Adipose tissue (tissue), 3 donors: ENCODE data around the gene PSD4. TPM values are rescaled to one million over a fixed set of nuclear protein-coding genes. Genes with fewer than 3 reads are reported as not detected.

Experiments
- H3K27ac ChIP-seq: one replicate; pipeline ENCODE4 v1.5.1; 2013; ENCODE audit warnings: low read depth, low read length
- WGBS, 3 donors: extraction: QIAGEN DNeasy Blood & Tissue Kit; methylation state at CpG; one replicate each; pipeline ENCODE4 v1.1.7; 2013; 5-methylcytosine and 5-hydroxymethylcytosine counted together
- polyA plus RNA-seq, 3 donors: library from polyadenylated mRNA; stranded (reverse); fragments of 200-250 nt; gene quantifications; one replicate each; pipeline ENCODE4 v1.2.3, GENCODE V29; 2013
- donor health status: healthy with polysubstance abuse.
- donor health status: Bipolar disorder and iron deficiency.
- donor health status: healthy.

PSD4 gene
- polyA plus RNA-seq, 3 donors: 1.2 to 11.2 (median 5.9) TPM

- no peak overlapping the region for H3K27ac ChIP-seq
Measured at GRCh38 chr2:113164215-113164929, 9.4 kb upstream of the PSD4 start.

GRCh38 chr2:113164930-113165585 lies 8.7 kb upstream of the PSD4 start:
- 59 to 74% (median 73%) methylated on average over 9 to 10 of the region's 10 CpGs for WGBS, 3 donors
- H3K27ac ChIP-seq: no peak overlapping the region

More at GRCh38 chr2:113164215-113164929, 9.4 kb upstream of the PSD4 start:
- 76 to 85% (median 77%) methylated on average over 11 of the region's 11 CpGs for WGBS, 3 donors

DNA sequence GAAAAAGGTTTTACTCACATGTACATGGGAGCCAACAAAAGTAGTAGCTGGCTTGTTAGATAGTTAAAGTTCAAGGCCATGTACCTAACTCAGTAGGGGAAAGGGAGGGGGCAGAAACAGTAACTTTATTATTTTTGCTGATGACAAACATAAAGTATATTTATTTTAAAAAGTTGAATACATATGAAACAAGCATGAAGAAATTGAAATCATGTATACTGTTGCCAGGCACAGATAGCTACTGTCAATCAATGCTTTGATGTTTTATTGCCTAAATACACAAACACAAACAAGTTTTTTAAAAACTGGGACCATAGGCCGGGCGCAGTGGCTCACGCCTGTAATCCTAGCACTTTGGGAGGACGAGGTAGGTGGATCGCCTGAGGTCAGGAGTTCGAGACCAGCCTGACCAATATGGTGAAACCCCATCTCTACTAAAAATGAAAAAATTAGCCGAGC lies 7.6 kb upstream of the PSD4 start:
- WGBS, 3 donors: 90 to 96% (median 95%) methylated on average over 7 of the region's 7 CpGs
- no peak overlapping the region for H3K27ac ChIP-seq

- 27 to 66% (median 57%) methylated on average over 12 of the region's 12 CpGs for WGBS, 3 donors
- no peak overlapping the region for H3K27ac ChIP-seq
Measured at GRCh38 chr2:113167115-113167932, 6.4 kb upstream of the PSD4 start.

- 73 to 87% (median 83%) methylated on average over 6 of the region's 6 CpGs for WGBS, 3 donors
- H3K27ac ChIP-seq: no peak overlapping the region
Measured at GRCh38 chr2:113167962-113168340, 5.8 kb upstream of the PSD4 start.

DNA sequence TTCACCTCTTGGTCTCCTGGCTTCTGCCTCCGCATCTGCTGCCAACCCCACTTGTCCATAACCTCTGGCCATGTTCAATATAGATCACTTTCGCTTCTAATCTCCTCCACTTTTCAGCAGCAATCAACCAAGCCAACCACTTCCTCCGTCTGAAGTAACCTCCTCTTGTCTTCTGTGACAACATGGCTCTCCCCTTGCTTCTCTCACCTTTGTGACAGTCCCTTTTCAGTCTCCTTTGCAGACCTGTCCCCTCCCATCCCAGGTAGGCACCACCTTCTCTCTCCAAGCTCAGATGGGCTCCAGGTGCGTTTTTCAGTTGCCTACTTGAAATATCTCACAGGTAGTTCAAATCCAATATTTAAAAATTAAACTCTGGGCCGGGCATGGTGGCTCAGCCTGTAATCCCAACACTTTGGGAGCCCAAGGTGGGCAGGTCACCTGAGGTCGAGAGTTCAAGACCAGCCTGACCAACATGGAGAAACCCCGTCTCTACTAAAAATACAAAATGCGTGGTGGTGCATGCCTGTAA lies 4.7 kb upstream of the PSD4 start:
- H3K27ac ChIP-seq: no peak overlapping the region
- 83 to 91% (median 85%) methylated on average over 8 of the region's 8 CpGs for WGBS, 3 donors

GRCh38 chr2:113169586-113169985 lies 4.2 kb upstream of the PSD4 start:
- H3K27ac ChIP-seq: no peak overlapping the region
- 77 to 94% (median 83%) methylated on average over 3 of the region's 3 CpGs for WGBS, 3 donors

- 94 to 97% (median 94%) methylated on average over 8 of the region's 8 CpGs for WGBS, 3 donors
- H3K27ac ChIP-seq: no peak overlapping the region
Measured at GRCh38 chr2:113171334-113172075, 2.3 kb upstream of the PSD4 start.

GRCh38 chr2:113172721-113173541 lies 840 bp upstream of the PSD4 start:
- WGBS, 3 donors: 84 to 93% (median 85%) methylated on average over 16 of the region's 16 CpGs
- H3K27ac ChIP-seq: no peak overlapping the region

DNA sequence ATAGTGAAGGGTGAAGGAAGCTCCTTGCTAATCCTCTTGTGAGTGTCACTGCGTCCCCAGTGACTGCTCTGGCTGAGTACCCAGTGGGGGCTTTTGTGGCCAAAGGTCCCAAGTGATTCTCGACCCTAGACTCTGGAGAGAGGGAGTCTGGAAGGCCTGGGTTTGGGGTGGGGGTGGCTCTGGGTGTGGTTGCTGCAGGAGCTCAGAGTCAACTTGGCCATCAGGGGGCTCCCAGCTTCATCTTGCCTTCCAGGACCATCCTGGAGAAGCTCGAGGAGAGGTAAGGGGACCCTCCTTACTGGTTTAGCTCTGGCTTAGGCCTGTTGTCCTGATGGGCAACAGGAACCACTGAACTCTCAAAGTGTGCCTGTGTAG lies 592 bp downstream of the PSD4 start:
- WGBS, 3 donors: 43 to 89% (median 56%) methylated on average over 3 of the region's 3 CpGs
- H3K27ac ChIP-seq: no peak overlapping the region

DNA sequence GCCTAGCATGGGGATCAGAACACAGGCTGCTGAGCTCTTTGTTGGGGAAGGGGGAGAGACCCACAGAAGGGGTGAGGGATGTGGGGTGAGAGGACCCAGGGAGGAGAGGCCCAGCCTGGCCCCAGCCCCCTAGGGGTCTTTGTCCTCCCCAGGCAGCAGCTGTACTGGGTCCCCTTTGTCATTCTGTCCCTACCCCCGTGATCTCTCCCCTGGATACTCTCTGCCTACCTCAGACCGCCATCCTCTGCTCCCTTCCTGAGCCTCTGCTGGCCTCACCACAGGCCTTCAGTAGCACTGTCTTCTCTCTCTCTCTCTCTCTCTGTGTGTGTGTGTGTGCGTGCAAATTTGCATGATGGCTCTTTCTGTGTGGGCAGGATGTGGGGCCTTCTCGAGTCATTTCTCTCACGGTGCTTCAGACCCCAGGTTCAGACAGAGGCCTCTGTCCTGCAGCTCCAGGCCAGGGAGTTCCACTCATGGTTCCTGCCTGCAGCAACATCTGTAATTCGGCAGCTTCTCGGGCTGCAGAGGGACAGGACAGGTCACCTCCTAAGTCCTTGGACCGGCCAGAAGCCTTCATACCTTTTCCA lies 1.4 kb downstream of the PSD4 start:
- H3K27ac ChIP-seq: no peak overlapping the region
- WGBS, 3 donors: 44 to 84% (median 51%) methylated on average over 8 of the region's 8 CpGs

GRCh38 chr2:113175736-113176695 lies 2.2 kb downstream of the PSD4 start:
- 54 to 60% (median 56%) methylated on average over 11 of the region's 11 CpGs for WGBS, 3 donors
- H3K27ac ChIP-seq: no peak overlapping the region

GRCh38 chr2:113176696-113177355 lies 3.1 kb downstream of the PSD4 start:
- WGBS, 3 donors: 85 to 90% (median 88%) methylated on average over 7 of the region's 7 CpGs
- no peak overlapping the region for H3K27ac ChIP-seq

DNA sequence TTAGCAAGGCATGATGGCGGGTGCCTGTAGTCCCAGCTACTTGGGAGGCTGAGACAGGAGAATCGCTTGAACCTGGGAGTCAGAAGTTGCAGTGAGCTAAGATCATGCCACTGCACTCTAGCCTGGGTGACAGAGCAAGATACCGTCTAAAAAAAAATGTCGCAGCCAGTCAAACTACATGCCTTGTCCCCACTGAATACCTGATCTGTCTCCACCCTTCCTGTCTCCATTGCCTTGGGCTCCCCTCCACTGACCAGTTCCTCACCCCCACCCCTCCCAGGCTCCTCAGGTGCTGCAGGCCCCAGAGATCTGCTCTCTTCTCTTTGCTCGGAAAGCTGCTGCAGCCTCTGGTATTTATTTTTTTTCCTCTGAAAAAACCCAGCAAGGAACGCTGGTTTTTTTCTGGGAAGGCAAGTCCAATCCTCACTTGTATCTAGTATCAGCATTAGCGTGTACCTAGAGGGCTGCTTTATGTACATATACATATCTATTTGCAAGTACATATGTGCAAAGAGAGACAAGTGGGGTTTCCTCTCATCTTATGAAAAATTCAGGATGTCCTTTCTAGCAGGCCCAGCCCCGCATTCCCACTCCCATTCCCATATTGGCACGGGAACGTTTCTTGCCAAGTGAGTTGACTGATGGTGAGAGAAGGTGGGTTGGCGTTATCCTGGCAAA lies 4.4 kb downstream of the PSD4 start:
- 84 to 90% (median 88%) methylated on average over 11 of the region's 11 CpGs for WGBS, 3 donors

DNA sequence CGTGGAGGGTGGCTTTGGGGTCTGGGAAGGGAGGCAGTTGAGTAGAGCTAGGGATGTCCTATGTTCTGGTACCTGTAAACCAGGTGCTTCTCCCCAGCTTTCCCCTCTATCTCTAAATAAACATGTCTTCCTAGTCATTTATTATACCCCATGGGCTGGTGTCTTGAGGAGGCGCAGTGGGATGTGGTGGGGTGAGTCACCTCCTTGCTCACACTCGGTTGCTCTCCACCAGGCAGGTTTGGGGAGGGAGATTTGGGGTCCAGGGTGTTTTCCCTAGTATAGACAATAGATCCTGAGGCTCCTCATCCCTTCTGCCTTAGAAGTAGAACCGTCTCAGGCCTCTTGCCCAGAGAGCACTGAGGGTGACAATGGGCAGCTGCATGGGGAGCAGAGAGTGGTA lies 5.1 kb downstream of the PSD4 start:
- WGBS, 3 donors: 78 to 90% (median 83%) methylated on average over 4 of the region's 4 CpGs
- H3K27ac ChIP-seq: no peak overlapping the region

More for the DNA sequence above, 4.4 kb downstream of the PSD4 start:
- no peak overlapping the region for H3K27ac ChIP-seq
